Measurements from ENCODE around the gene MOCS3. TPM values are rescaled to one million over a fixed set of nuclear protein-coding genes. Genes with fewer than 3 reads are reported as not detected.
A peak's percentile ranks its signal among the peaks of the same experiment; 100 is the strongest.

Gene MOCS3
- total RNA-seq, 1 experiment from 2014 or later = 5.8 TPM

GRCh38 chr20:50981714-50982048, 23.1 kb downstream of the MOCS3 start:
- no TSS peak for BruUV-seq (replicated peaks)
- intact Hi-C loops (cut with micrococcal nuclease; ENCODE audit: unreplicated experiment) (loop anchor here (10.0 kb wide), 2 partner anchors 613 to 643 kb away; no protein-coding TSS in a partner anchor), in situ Hi-C loops (cut with HindIII; ENCODE audit: low pct_unique_long_range_greater_than_20kb, low sequenced_read_pairs) (no loop called here)
- ATAC-seq = no peak
- H3K9me3 ChIP-seq (ENCODE audit: control insufficient read depth, insufficient read depth, low read depth, low read length) = no peaks in the 10 kb centered on the region
- H3K4me1 ChIP-seq (ENCODE audit: control insufficient read depth, insufficient read depth, low read length) = 0 out of 2 replicates have a peak, but pooled peaks cover 3% of the 10 kb centered on the region
- CTCF ChIA-PET = interaction anchor here (0.5 to 1.5 kb wide), 6 partner anchors 11 to 369 kb away, joined by 3 to 7 read pairs (median 4); no protein-coding TSS in a partner anchor
- POLR2A ChIA-PET = interaction anchor here (0.6 kb wide), 1 partner anchor 649 kb away, joined by 3 read pairs; no protein-coding TSS in a partner anchor
- TF ChIP-seq CTCF (IDR thresholded peaks at IDR 0.05) (peak; percentile 63), SIN3A (IDR thresholded peaks at IDR 0.05; ENCODE audit: borderline replicate concordance, insufficient read depth, low read depth, low read length) (no peak)
- no peaks in the 10 kb centered on the region for H3K27me3 ChIP-seq (ENCODE audit: control insufficient read depth, insufficient read depth, low read length)
- DNase-seq (ENCODE audit: low read depth, low spot score) = no peak
- H3K4me3 ChIP-seq (ENCODE audit: low read depth in 2 of 2, low read length in 2 of 2) = no peak overlapping the region
- H3K27ac ChIP-seq (ENCODE audit: low read length) = no peak overlapping the region
- no peaks in the 10 kb centered on the region for H3K36me3 ChIP-seq (ENCODE audit: control insufficient read depth, insufficient read depth, low read length)

- intact Hi-C loops (cut with micrococcal nuclease; ENCODE audit: unreplicated experiment) (loop anchor here (10.0 kb wide), 2 partner anchors 612 to 642 kb away; no protein-coding TSS in a partner anchor), in situ Hi-C loops (cut with HindIII; ENCODE audit: low pct_unique_long_range_greater_than_20kb, low sequenced_read_pairs) (no loop called here)
- TF ChIP-seq CTCF (IDR thresholded peaks at IDR 0.05) (no peak), POLR2AphosphoS5 (IDR thresholded peaks at IDR 0.05; ENCODE audit: low read depth, low read length) (no peak), TCF7L2 (IDR thresholded peaks at IDR 0.05; ENCODE audit: low read depth, low read length) (no peak)
- H3K27me3 ChIP-seq (ENCODE audit: control insufficient read depth, insufficient read depth, low read length) = no peaks in the 10 kb centered on the region
- H3K9me3 ChIP-seq (ENCODE audit: control insufficient read depth, insufficient read depth, low read depth, low read length) = no peaks in the 10 kb centered on the region
- no peaks in the 10 kb centered on the region for H3K36me3 ChIP-seq (ENCODE audit: control insufficient read depth, insufficient read depth, low read length)
- peak; percentile 37; the same call in 1 of the 2 replicates for ATAC-seq
- POLR2A ChIA-PET = no interaction called here
- no peak overlapping the region for H3K4me3 ChIP-seq (ENCODE audit: low read depth in 2 of 2, low read length in 2 of 2)
- DNase-seq (ENCODE audit: low read depth, low spot score) = no peak
- CTCF ChIA-PET = interaction anchor here (0.5 to 1.5 kb wide), 4 partner anchors 15 to 369 kb away, joined by 3 to 4 read pairs (median 4); no protein-coding TSS in a partner anchor
- H3K27ac ChIP-seq (ENCODE audit: low read length) = no peak overlapping the region
- BruUV-seq (replicated peaks) = no TSS peak
- 0 out of 2 replicates have a peak, but pooled peaks cover 3% of the 10 kb centered on the region for H3K4me1 ChIP-seq (ENCODE audit: control insufficient read depth, insufficient read depth, low read length)
These were observed 23.7 kb downstream of the MOCS3 start for GRCh38 chr20:50982363-50982762.

GRCh38 chr20:50983321-50983720, 24.7 kb downstream of the MOCS3 start:
- H3K4me3 ChIP-seq (ENCODE audit: low read depth in 2 of 2, low read length in 2 of 2) = no peak overlapping the region
- no TSS peak for BruUV-seq (replicated peaks)
- no peaks in the 10 kb centered on the region for H3K36me3 ChIP-seq (ENCODE audit: control insufficient read depth, insufficient read depth, low read length)
- no peaks in the 10 kb centered on the region for H3K27me3 ChIP-seq (ENCODE audit: control insufficient read depth, insufficient read depth, low read length)
- POLR2A ChIA-PET = interaction anchor here (0.6 kb wide), 1 partner anchor 27 kb away, joined by 3 read pairs; no protein-coding TSS in a partner anchor
- no peak for DNase-seq (ENCODE audit: low read depth, low spot score)
- H3K4me1 ChIP-seq (ENCODE audit: control insufficient read depth, insufficient read depth, low read length) = 0 out of 2 replicates have a peak, but pooled peaks cover 3% of the 10 kb centered on the region
- TF ChIP-seq SIN3A (IDR thresholded peaks at IDR 0.05; ENCODE audit: borderline replicate concordance, insufficient read depth, low read depth, low read length) = no peak
- CTCF ChIA-PET = no interaction called here
- in situ Hi-C loops (cut with HindIII; ENCODE audit: low pct_unique_long_range_greater_than_20kb, low sequenced_read_pairs) (no loop called here), intact Hi-C loops (cut with micrococcal nuclease; ENCODE audit: unreplicated experiment) (loop anchor here (10.0 kb wide), 2 partner anchors 611 to 641 kb away; no protein-coding TSS in a partner anchor)
- no peak overlapping the region for H3K27ac ChIP-seq (ENCODE audit: low read length)
- no peaks in the 10 kb centered on the region for H3K9me3 ChIP-seq (ENCODE audit: control insufficient read depth, insufficient read depth, low read depth, low read length)
- ATAC-seq = no peak

All from Panc1 (cell line).